Spleen (tissue), 7 donors: ENCODE results near the gene GJC1.

Experiments used
- POLR2A ChIP-seq, 3 donors: fragments of 450-650 bp; IDR thresholded peaks; one replicate each; pipeline ENCODE4 v1.5.1; 2017; ENCODE audit warnings: antibody characterized with exemption in 3 of 3, mild to moderate bottlenecking in 1 of 3
- POLR2AphosphoS5 ChIP-seq, 3 donors: sonication (generic); formaldehyde crosslinking; IDR thresholded peaks; one replicate each; pipeline ENCODE4 v1.5.1; 2017; ENCODE audit warnings: antibody characterized with exemption in 3 of 3
- TF ChIP-seq, protein P1 (sequence below), 11 experiments: fragments of 200-600 bp in 7 of 11; fragments of 450-650 bp in 4 of 11; sonication (generic) in 4 of 11; IDR thresholded peaks in 8 of 11; conservative IDR thresholded peaks in 3 of 11; 1 replicate in 7 of 11; 2 replicates in 4 of 11; pipeline versions ENCODE4 v1.4.0 to v1.8.0; 2016 to 2021; ENCODE audit warnings: antibody characterized with exemption in 11 of 11, inconsistent platforms in 4 of 11, mild to moderate bottlenecking in 1 of 11
- donor health status: DM: no; HTN: no; CAD: no; lungs with moderate emphysema.
- donor health status: DM: no; HTN: no; CAD: no.
- donor health status: DM: no; HTN: no; CAD: no.

DNA sequence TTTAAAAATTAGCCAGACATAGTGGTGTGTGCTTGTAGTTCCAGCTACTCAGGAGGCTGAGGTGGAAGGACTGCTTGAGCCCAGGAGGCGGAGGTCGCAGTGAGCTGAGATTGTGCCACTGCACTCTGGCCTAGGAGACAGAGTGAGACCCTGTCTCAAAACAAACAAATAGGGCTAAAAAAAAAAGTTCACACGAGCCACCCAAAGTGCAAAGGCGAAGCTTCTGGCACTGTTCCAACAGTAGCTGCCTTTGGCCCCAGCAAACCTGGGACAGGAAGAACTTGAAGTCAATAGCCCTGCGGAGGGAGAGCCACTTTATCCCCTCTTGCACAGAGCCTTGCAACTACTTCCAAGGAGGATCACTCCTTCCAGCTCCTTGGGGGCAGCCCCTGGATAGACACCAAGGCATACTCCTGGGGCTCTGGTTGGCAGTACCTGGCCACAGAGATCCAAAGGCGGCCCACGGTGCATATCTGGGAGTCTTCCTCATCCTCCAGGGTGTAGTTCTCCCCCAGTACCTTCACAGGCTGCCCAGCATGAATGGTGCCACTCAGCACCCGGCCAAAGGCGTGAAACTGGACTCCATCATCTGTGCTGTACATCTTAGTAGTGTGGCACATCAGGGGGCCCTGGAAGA lies 32.3 kb upstream of the GJC1 start:
- no peak for TF ChIP-seq POLR2A (IDR thresholded peaks at IDR 0.05)
- TF ChIP-seq, protein P1, sequence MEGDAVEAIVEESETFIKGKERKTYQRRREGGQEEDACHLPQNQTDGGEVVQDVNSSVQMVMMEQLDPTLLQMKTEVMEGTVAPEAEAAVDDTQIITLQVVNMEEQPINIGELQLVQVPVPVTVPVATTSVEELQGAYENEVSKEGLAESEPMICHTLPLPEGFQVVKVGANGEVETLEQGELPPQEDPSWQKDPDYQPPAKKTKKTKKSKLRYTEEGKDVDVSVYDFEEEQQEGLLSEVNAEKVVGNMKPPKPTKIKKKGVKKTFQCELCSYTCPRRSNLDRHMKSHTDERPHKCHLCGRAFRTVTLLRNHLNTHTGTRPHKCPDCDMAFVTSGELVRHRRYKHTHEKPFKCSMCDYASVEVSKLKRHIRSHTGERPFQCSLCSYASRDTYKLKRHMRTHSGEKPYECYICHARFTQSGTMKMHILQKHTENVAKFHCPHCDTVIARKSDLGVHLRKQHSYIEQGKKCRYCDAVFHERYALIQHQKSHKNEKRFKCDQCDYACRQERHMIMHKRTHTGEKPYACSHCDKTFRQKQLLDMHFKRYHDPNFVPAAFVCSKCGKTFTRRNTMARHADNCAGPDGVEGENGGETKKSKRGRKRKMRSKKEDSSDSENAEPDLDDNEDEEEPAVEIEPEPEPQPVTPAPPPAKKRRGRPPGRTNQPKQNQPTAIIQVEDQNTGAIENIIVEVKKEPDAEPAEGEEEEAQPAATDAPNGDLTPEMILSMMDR (IDR thresholded peaks at IDR 0.05 in 8 of 11, conservative IDR thresholded peaks at IDR 0.05 in 3 of 11), result no peak
- TF ChIP-seq POLR2AphosphoS5 (IDR thresholded peaks at IDR 0.05), result no peak
